HCT116 (cell line): ENCODE measurements around the gene EPHA10. TPM values are rescaled to one million over a fixed set of nuclear protein-coding genes. Genes with fewer than 3 reads are reported as not detected.

ENCODE experiments used
- ATAC-seq: fragments of 200-7000 bp; cut with Tn5 transposase; 2 replicates; pipeline ENCODE4 v1.9.1; 2020; ENCODE audit warnings: mild to moderate bottlenecking, moderate library complexity
- BruUV-seq: library from RNA; stranded (reverse); fragments of 400-500 nt; replicated peaks from 2 replicates; lab custom pipeline; 2021; lab: Mats Ljungman, UMichigan
- CTCF ChIA-PET: fragments of 300-600 bp; sonication (Branson Sonifier 250); formaldehyde crosslinking; loops from one replicate; lab custom pipeline; 2021; ENCODE audit warnings: antibody characterized with exemption; lab: Charles Lee
- POLR2A ChIA-PET: fragments of 300-600, 350-600 bp; sonication (Branson Sonifier 250); formaldehyde crosslinking; loops from one replicate; lab custom pipeline; 2021; ENCODE audit warnings: antibody characterized with exemption; lab: Charles Lee
- RAD21 ChIA-PET, 2 experiments: fragments of 300-600 bp; sonication (Branson Sonifier 250); formaldehyde crosslinking; loops; one replicate each; lab custom pipeline; 2023; ENCODE audit warnings: low total read pairs in 2 of 2; ENCODE audit not compliant: uncharacterized antibody in 2 of 2, unreplicated experiment in 2 of 2, low non-redundant PET in 1 of 2; lab: Charles Lee
- DNase-seq: peaks from one replicate; pipeline ENCODE4 v3.0.0-alpha.2; 2010; ENCODE audit warnings: low read depth, low spot score
- H2AFZ ChIP-seq: fragments of 200-600 bp; shearing (Covaris generic), sonication (generic); 2 replicates; pipeline ENCODE4 v1.6.1; 2017; ENCODE audit warnings: low read depth, mixed run types, mixed read lengths, antibody characterized with exemption, low read length; ENCODE audit not compliant: poor library complexity, severe bottlenecking
- H3K27ac ChIP-seq: 2 replicates; pipeline ENCODE4 v1.5.1; 2012; ENCODE audit warnings: low read depth, low read length
- H3K27me3 ChIP-seq: fragments of 200-600 bp; sonication (generic); 2 replicates; pipeline ENCODE4 v1.6.1; 2016; ENCODE audit warnings: mixed run types, low read length, mixed read lengths; ENCODE audit not compliant: insufficient read depth
- H3K36me3 ChIP-seq, 2 experiments: fragments of 200-500 bp in 1 of 2; fragments of 200-600 bp in 1 of 2; sonication (Bioruptor generic) in 1 of 2; sonication (generic) in 1 of 2; 2 replicates each; pipeline versions ENCODE4 v1.5.1 to v1.6.1; 2014 to 2016; ENCODE audit warnings: low read length in 2 of 2, inconsistent platforms in 1 of 2, mixed read lengths in 1 of 2, mixed run types in 1 of 2; ENCODE audit not compliant: insufficient read depth in 2 of 2, control insufficient read depth in 1 of 2
- H3K4me1 ChIP-seq, 2 experiments: fragments of 200-600 bp in 1 of 2; sonication (generic) in 1 of 2; 2 replicates each; pipeline versions ENCODE4 v1.5.1 to v1.6.1; 2012 to 2017; ENCODE audit warnings: low read length in 2 of 2, inconsistent platforms in 1 of 2, mild to moderate bottlenecking in 1 of 2, mixed read lengths in 1 of 2, mixed run types in 1 of 2, moderate library complexity in 1 of 2; ENCODE audit not compliant: insufficient read depth in 2 of 2, control insufficient read depth in 1 of 2
- H3K4me2 ChIP-seq: fragments of 200-600 bp; sonication (generic); 2 replicates; pipeline ENCODE4 v1.6.1; 2017; ENCODE audit warnings: mixed run types, low read length, mixed read lengths
- H3K4me3 ChIP-seq, 2 experiments: fragments of 200-600 bp in 1 of 2; sonication (generic) in 1 of 2; replicated peaks in 1 of 2; 2 replicates each; pipeline ENCODE4 v1.5.1; 2011 to 2016; ENCODE audit warnings: low read length in 2 of 2, control low read depth in 1 of 2, low read depth in 1 of 2, mild to moderate bottlenecking in 1 of 2, mixed read lengths in 1 of 2, mixed run types in 1 of 2
- H3K79me2 ChIP-seq: fragments of 200-600 bp; sonication (generic); 2 replicates; pipeline ENCODE4 v1.6.1; 2017; ENCODE audit warnings: mild to moderate bottlenecking, mixed run types, low read length, moderate library complexity, mixed read lengths; ENCODE audit not compliant: insufficient read depth
- H3K9ac ChIP-seq: fragments of 200-600 bp; sonication (generic); 2 replicates; pipeline ENCODE4 v1.6.1; 2016; ENCODE audit warnings: low read length, mixed read lengths
- H3K9me2 ChIP-seq: fragments of 200-600 bp; sonication (generic), shearing (Covaris generic); 2 replicates; pipeline ENCODE4 v1.6.1; 2017; ENCODE audit warnings: mixed run types, mild to moderate bottlenecking, moderate library complexity; ENCODE audit not compliant: insufficient read depth
- H3K9me3 ChIP-seq, 2 experiments: fragments of 200-500 bp in 1 of 2; fragments of 200-600 bp in 1 of 2; sonication (Bioruptor generic) in 1 of 2; sonication (generic) in 1 of 2; 2 replicates each; pipeline ENCODE4 v1.6.1; 2014 to 2017; ENCODE audit warnings: low read length in 2 of 2, mixed read lengths in 2 of 2, inconsistent platforms in 1 of 2, low read depth in 1 of 2, mild to moderate bottlenecking in 1 of 2, mixed run types in 1 of 2, moderate library complexity in 1 of 2; ENCODE audit not compliant: control insufficient read depth in 1 of 2, insufficient read depth in 1 of 2
- H4K20me1 ChIP-seq: fragments of 200-600 bp; sonication (generic), shearing (Covaris generic); 2 replicates; pipeline ENCODE4 v1.6.1; 2017; ENCODE audit warnings: mixed run types, mild to moderate bottlenecking, moderate library complexity; ENCODE audit not compliant: insufficient read depth
- ATF3 ChIP-seq: IDR thresholded peaks from 2 replicates; pipeline ENCODE4 v1.6.1; 2012
- CBX3 ChIP-seq: IDR thresholded peaks from 2 replicates; pipeline ENCODE4 v1.6.1; 2012; ENCODE audit warnings: low read depth
- CEBPB ChIP-seq: IDR thresholded peaks from 2 replicates; pipeline ENCODE4 v1.6.1; 2012; ENCODE audit warnings: low read depth
- CTCF ChIP-seq, 3 experiments: fragments of 200-600 bp in 1 of 3; sonication (generic) in 1 of 3; IDR thresholded peaks in 2 of 3; conservative IDR thresholded peaks in 1 of 3; 2 replicates each; pipeline ENCODE4 v1.5.1; 2012 to 2017; ENCODE audit warnings: low read depth in 2 of 3, low read length in 2 of 3, antibody characterized with exemption in 1 of 3, borderline replicate concordance in 1 of 3, control low read depth in 1 of 3, mild to moderate bottlenecking in 1 of 3, mixed read lengths in 1 of 3, mixed run types in 1 of 3, moderate library complexity in 1 of 3; ENCODE audit not compliant: insufficient read depth in 1 of 3
- EGR1 ChIP-seq: IDR thresholded peaks from 2 replicates; pipeline ENCODE4 v1.6.1; 2012; ENCODE audit warnings: low read depth
- FOSL1 ChIP-seq: IDR thresholded peaks from 2 replicates; pipeline ENCODE4 v1.6.1; 2012; ENCODE audit warnings: low read depth
- JUND ChIP-seq: IDR thresholded peaks from 2 replicates; pipeline ENCODE4 v1.6.1; 2012
- POLR2AphosphoS5 ChIP-seq: IDR thresholded peaks from 2 replicates; pipeline ENCODE4 v1.6.1; 2011; ENCODE audit warnings: mild to moderate bottlenecking, low read depth, low read length, moderate library complexity
- RAD21 ChIP-seq: IDR thresholded peaks from 2 replicates; pipeline ENCODE4 v1.6.1; 2012; ENCODE audit warnings: low read depth, mild to moderate bottlenecking
- SIN3A ChIP-seq: IDR thresholded peaks from 2 replicates; pipeline ENCODE4 v1.6.1; 2012; ENCODE audit warnings: low read depth
- SP1 ChIP-seq: IDR thresholded peaks from 2 replicates; pipeline ENCODE4 v1.6.1; 2012; ENCODE audit warnings: low read depth
- SRF ChIP-seq: IDR thresholded peaks from 2 replicates; pipeline ENCODE4 v1.6.1; 2012; ENCODE audit warnings: low read depth
- ZFX ChIP-seq: fragments of 450-650 bp; IDR thresholded peaks from 2 replicates; pipeline ENCODE4 v1.6.1; 2017
- intact Hi-C: fragments of 100-400 bp; cut with micrococcal nuclease; formaldehyde crosslinking; loops from 2 replicates; pipeline ENCODE4 v1.10.0; 2022
- total RNA-seq: library from RNA; stranded (reverse); gene quantifications from one replicate; pipeline ENCODE4 v1.2.1, GENCODE V29; 2021; ENCODE audit not compliant: unreplicated experiment

Gene EPHA10
- total RNA-seq, 1 experiment from 2014 or later = 6.5 TPM

- Histone ChIP-seq H3K9ac (no peak overlapping the region), H3K9me3 (no peaks in the 10 kb centered on the region), H4K20me1 (peaks cover 5% of the 10 kb centered on the region; the same call in 1 of the 2 replicates), H3K36me3 (peaks cover 72 to 73% of the 10 kb centered on the region in 2 experiments), H3K27ac (no peak overlapping the region), H3K4me2 (no peak overlapping the region), H3K9me2 (no peaks in the 10 kb centered on the region), H3K79me2 (peaks cover 76% of the 10 kb centered on the region), H3K4me3 (no peak overlapping the region), H3K4me1 (peaks cover 3 to 4% of the 10 kb centered on the region in 2 experiments; a peak in 2 of 4 replicates), H3K27me3 (no peaks in the 10 kb centered on the region), H2AFZ (no peak overlapping the region)
- RAD21 ChIA-PET = no interaction called here
- POLR2A ChIA-PET = no interaction called here
- no peak for ATAC-seq
- no TSS peak for BruUV-seq
- TF ChIP-seq RAD21 = no peak
- no peak for TF ChIP-seq FOSL1
- no peak for TF ChIP-seq ZFX
- TF ChIP-seq SRF = no peak
- TF ChIP-seq SP1 = no peak
- TF ChIP-seq CBX3 = no peak
- no peak for TF ChIP-seq SIN3A
- no peak for TF ChIP-seq ATF3
- intact Hi-C loops = loop anchor here (10.0 kb wide), 1 partner anchor 1137 kb away; no protein-coding TSS in a partner anchor
- DNase-seq = no peak
- CTCF ChIA-PET = no interaction called here
Measured at GRCh38 chr1:37697737-37698136, 67.2 kb downstream of the EPHA10 start.

GRCh38 chr1:37697090-37697489 is 67.8 kb downstream of the EPHA10 start:
- Histone ChIP-seq H2AFZ (no peak overlapping the region), H3K4me1 (peaks cover 3 to 4% of the 10 kb centered on the region in 2 experiments; a peak in 2 of 4 replicates), H3K27ac (no peak overlapping the region), H3K4me3 (no peak overlapping the region), H3K4me2 (no peak overlapping the region), H3K27me3 (no peaks in the 10 kb centered on the region), H3K79me2 (peaks cover 80% of the 10 kb centered on the region), H3K36me3 (peaks cover 68 to 69% of the 10 kb centered on the region in 2 experiments), H3K9ac (no peak overlapping the region), H4K20me1 (peaks cover 5% of the 10 kb centered on the region; the same call in 1 of the 2 replicates), H3K9me2 (no peaks in the 10 kb centered on the region), H3K9me3 (no peaks in the 10 kb centered on the region)
- DNase-seq (no peak), ATAC-seq (no peak)
- TF ChIP-seq CBX3 (no peak), CTCF (IDR thresholded peaks at IDR 0.05 in 2 of 3, conservative IDR thresholded peaks at IDR 0.05 in 1 of 3; ENCODE audit: borderline replicate concordance in 1 of 3, insufficient read depth in 1 of 3, low read depth in 2 of 3, low read length in 2 of 3) (no peak), ZFX (no peak), EGR1 (no peak), POLR2AphosphoS5 (no peak), SP1 (no peak), CEBPB (no peak), ATF3 (no peak), JUND (no peak), RAD21 (no peak)
- no TSS peak for BruUV-seq
- ChIA-PET POLR2A (no interaction called here), RAD21 (no interaction called here), CTCF (no interaction called here)
- intact Hi-C loops = loop anchor here (10.0 kb wide), 1 partner anchor 1138 kb away; no protein-coding TSS in a partner anchor
